GM12878 (cell line): ENCODE data around the gene ADAMTS1. TPM values are rescaled to one million over a fixed set of nuclear protein-coding genes. Genes with fewer than 3 reads are reported as not detected.

ENCODE experiments used
- ATAC-seq: fragments of 200-7000 bp; cut with Tn5 transposase; 3 replicates; pipeline ENCODE4 v1.9.1; 2020; ENCODE audit warnings: mild to moderate bottlenecking, moderate library complexity
- BruUV-seq: library from RNA; stranded (reverse); fragments of 400-500 nt; replicated peaks from 2 replicates; lab custom pipeline; 2021; lab: Mats Ljungman, UMichigan
- CTCF ChIA-PET: fragments of 300-600 bp; sonication (Branson Sonifier 250); formaldehyde crosslinking; extraction: SDS; loops from one replicate; lab custom pipeline; 2021; ENCODE audit warnings: inconsistent platforms; lab: Yijun Ruan, JAX
- POLR2A ChIA-PET: fragments of 350-600 bp; formaldehyde crosslinking; extraction: SDS; loops from one replicate; lab custom pipeline; 2021; ENCODE audit warnings: inconsistent platforms; lab: Charles Lee
- RAD21 ChIA-PET: fragments of 300-600 bp; sonication (Branson Sonifier 250); formaldehyde crosslinking; loops from one replicate; lab custom pipeline; 2023; ENCODE audit warnings: antibody characterized with exemption; ENCODE audit not compliant: unreplicated experiment; lab: Charles Lee
- SMC1A ChIA-PET: fragments of 300-600 bp; sonication (Branson Sonifier 250); formaldehyde crosslinking; loops from one replicate; lab custom pipeline; 2023; ENCODE audit not compliant: unreplicated experiment, uncharacterized antibody; lab: Charles Lee
- DNase-seq: peaks from one replicate; pipeline ENCODE4 v3.0.0-alpha.2; 2011; ENCODE audit warnings: low read depth, low spot score
- FAIRE-seq: peaks from 3 replicates; lab custom pipeline; 2011; peaks lifted over from hg19 to GRCh38; lab: Jason Lieb, UNC
- H2AFZ ChIP-seq: 2 replicates; pipeline ENCODE4 v1.6.0; 2011; ENCODE audit warnings: low read depth, low read length, control low read depth; ENCODE audit not compliant: control insufficient read depth
- H3K27ac ChIP-seq: 2 replicates; pipeline ENCODE4 v1.5.1; 2011; ENCODE audit warnings: control low read depth; ENCODE audit not compliant: control insufficient read depth, insufficient read depth
- H3K27me3 ChIP-seq, 2 experiments: replicated peaks in 1 of 2; 2 replicates each; pipeline versions ENCODE4 v1.6.0 to v1.6.1; 2011; ENCODE audit warnings: low read length in 1 of 2; ENCODE audit not compliant: control insufficient read depth in 2 of 2, insufficient read depth in 2 of 2
- H3K36me3 ChIP-seq, 2 experiments: 2 replicates each; pipeline ENCODE4 v1.5.1; 2011; ENCODE audit warnings: low read length in 1 of 2; ENCODE audit not compliant: control insufficient read depth in 2 of 2, insufficient read depth in 2 of 2
- H3K4me1 ChIP-seq: 2 replicates; pipeline ENCODE4 v1.6.1; 2011; ENCODE audit warnings: mild to moderate bottlenecking, low read length, moderate library complexity, mixed read lengths; ENCODE audit not compliant: control insufficient read depth, insufficient read depth
- H3K4me2 ChIP-seq: 2 replicates; pipeline ENCODE4 v1.6.0; 2011; ENCODE audit warnings: control low read depth; ENCODE audit not compliant: control insufficient read depth, insufficient read depth
- H3K4me3 ChIP-seq: fragments of 200-600 bp; sonication (generic); 2 replicates; pipeline ENCODE4 v1.5.1; 2016
- H3K79me2 ChIP-seq: 2 replicates; pipeline ENCODE4 v1.6.0; 2011; ENCODE audit warnings: low read length; ENCODE audit not compliant: control insufficient read depth, insufficient read depth
- H3K9ac ChIP-seq: 2 replicates; pipeline ENCODE4 v1.8.0; 2011; ENCODE audit warnings: low read length, control low read depth, mixed read lengths; ENCODE audit not compliant: control insufficient read depth, insufficient read depth
- H3K9me3 ChIP-seq: replicated peaks from 3 replicates; pipeline ENCODE4 v1.5.1; 2011; ENCODE audit warnings: mild to moderate bottlenecking, low read length; ENCODE audit not compliant: control insufficient read depth, insufficient read depth
- H4K20me1 ChIP-seq: 2 replicates; pipeline ENCODE4 v1.6.0; 2011; ENCODE audit not compliant: control insufficient read depth, insufficient read depth
- CHD1 ChIP-seq: IDR thresholded peaks from 2 replicates; pipeline ENCODE4 v1.6.1; 2012; ENCODE audit warnings: low read depth, low read length, improper control_type of control experiment
- HCFC1 ChIP-seq: fragments of 150-350 bp; IDR thresholded peaks from 2 replicates; pipeline ENCODE4 v1.6.1; 2014; ENCODE audit warnings: low read length
- HDAC6 ChIP-seq: fragments of 200-600 bp; sonication (generic); IDR thresholded peaks from one replicate; pipeline ENCODE4 v1.8.0; 2017; ENCODE audit warnings: antibody characterized with exemption; ENCODE audit not compliant: unreplicated experiment
- HDGF ChIP-seq: fragments of 450-650 bp; IDR thresholded peaks from 2 replicates; pipeline ENCODE4 v1.6.1; 2016; ENCODE audit warnings: antibody characterized with exemption
- JUNB ChIP-seq: IDR thresholded peaks from 2 replicates; pipeline ENCODE4 v1.6.1; 2016; ENCODE audit warnings: antibody characterized with exemption, mild to moderate bottlenecking
- JUND ChIP-seq: IDR thresholded peaks from 2 replicates; pipeline ENCODE4 v1.6.1; 2012; ENCODE audit warnings: low read depth, mild to moderate bottlenecking, low read length, improper control_type of control experiment, moderate library complexity
- MEF2B ChIP-seq: fragments of 450-650 bp; IDR thresholded peaks from 2 replicates; pipeline ENCODE4 v1.6.1; 2018; ENCODE audit warnings: mild to moderate bottlenecking, moderate library complexity; ENCODE audit not compliant: partially characterized antibody, poor library complexity, severe bottlenecking
- MLLT1 ChIP-seq: fragments of 450-650 bp; IDR thresholded peaks from 2 replicates; pipeline ENCODE4 v1.6.1; 2016; ENCODE audit warnings: mild to moderate bottlenecking
- NBN ChIP-seq: fragments of 450-650 bp; IDR thresholded peaks from 2 replicates; pipeline ENCODE4 v1.6.1; 2016
- NR2F1 ChIP-seq: fragments of 450-650 bp; conservative IDR thresholded peaks from 2 replicates; pipeline ENCODE4 v1.6.1; 2017; ENCODE audit warnings: mild to moderate bottlenecking
- RBBP5 ChIP-seq: fragments of 200-600 bp; sonication (generic); conservative IDR thresholded peaks from 2 replicates; pipeline ENCODE4 v1.6.1; 2016
- RUNX3 ChIP-seq: IDR thresholded peaks from 2 replicates; pipeline ENCODE4 v1.6.1; 2012; ENCODE audit warnings: low read length, inconsistent platforms
- SREBF2 ChIP-seq: IDR thresholded peaks from 2 replicates; pipeline ENCODE4 v1.6.1; 2012; ENCODE audit warnings: mild to moderate bottlenecking, low read length
- TAF1 ChIP-seq: IDR thresholded peaks from 2 replicates; pipeline ENCODE4 v1.6.1; 2011; ENCODE audit warnings: mild to moderate bottlenecking, low read depth, low read length, borderline replicate concordance
- TARDBP ChIP-seq: IDR thresholded peaks from 2 replicates; pipeline ENCODE4 v1.6.1; 2016; ENCODE audit warnings: borderline replicate concordance
- ZNF24 ChIP-seq: fragments of 450-650 bp; IDR thresholded peaks from 2 replicates; pipeline ENCODE4 v1.6.1; 2017; ENCODE audit warnings: antibody characterized with exemption, mild to moderate bottlenecking
- ZNF687 ChIP-seq: fragments of 450-650 bp; IDR thresholded peaks from 2 replicates; pipeline ENCODE4 v1.6.1; 2017; ENCODE audit warnings: mild to moderate bottlenecking, moderate library complexity
- WGBS: methylation state at CpG from one replicate; pipeline ENCODE4 v1.1.6; 2016; ENCODE audit warnings: low lambda C conversion rate; ENCODE audit not compliant: insufficient replicate concordance, insufficient coverage; ENCODE audit errors: missing lambda C conversion rate; 5-methylcytosine and 5-hydroxymethylcytosine counted together
- in situ Hi-C: fragments of 300-500 bp; cut with MboI; formaldehyde crosslinking; loops from 9 replicates; pipeline ENCODE4 v1.14.3; 2018; ENCODE audit warnings: mixed read lengths
- intact Hi-C: fragments of 100-400 bp; cut with micrococcal nuclease; formaldehyde crosslinking; loops from one replicate; pipeline ENCODE4 v1.14.2; 2022; ENCODE audit not compliant: unreplicated experiment
- polyA plus RNA-seq, 11 experiments: library from polyadenylated mRNA; depleted of rRNA in 4 of 11; unstranded in 6 of 11; stranded (reverse) in 5 of 11; fragments of >200 nt; fragmentation: Nextera tagmentation in 4 of 11; fragmentation: Illumina TruSeq in 1 of 11; extraction: Ambion mirVana in 4 of 11; extraction: Trizol in 1 of 11; gene quantifications; 1 replicate in 1 of 11; 2 replicates in 10 of 11; pipeline versions ENCODE4 v1.2.1 to v1.2.3, GENCODE V29; 2011 to 2016; ENCODE audit warnings: inconsistent platforms in 2 of 11, missing spikeins in 2 of 11, low read depth in 1 of 11
- total RNA-seq, 4 experiments: library from RNA; depleted of rRNA in 3 of 4; stranded (reverse); fragments of >200 nt in 3 of 4; fragmentation: Illumina TruSeq in 1 of 4; extraction: Trizol in 1 of 4; gene quantifications; 2 replicates each; pipeline versions ENCODE4 v1.2.1 to v1.2.3, GENCODE V29; 2013 to 2021
- TF ChIP-seq, protein P1 (sequence below): fragments of 450-650 bp; conservative IDR thresholded peaks from 2 replicates; pipeline ENCODE4 v1.6.1; 2017; ENCODE audit warnings: mild to moderate bottlenecking, moderate library complexity

Gene ADAMTS1
- total and polyA plus RNA-seq, 10 of the 15 experiments (the other 5 are each of a cell fraction or from before 2014, with no cell fraction given), result 0.06 to 0.21 (median 0.08) TPM; not detected in 6

GRCh38 chr21:26847002-26847401 is 1.8 kb upstream of the ADAMTS1 start:
- Histone ChIP-seq H3K4me3 (no peak overlapping the region), H3K9me3 (peaks cover 3% of the 10 kb centered on the region; the same call in 1 of the 3 replicates), H3K27ac (no peak overlapping the region), H3K4me2 (no peak overlapping the region), H4K20me1 (no peaks in the 10 kb centered on the region), H3K27me3 (no peaks in the 10 kb centered on the region), H3K36me3 (no peaks in the 10 kb centered on the region), H3K79me2 (no peaks in the 10 kb centered on the region), H3K4me1 (no peaks in the 10 kb centered on the region), H3K9ac (no peak overlapping the region), H2AFZ (no peak overlapping the region)
- DNase-seq (no peak), ATAC-seq (no peak), FAIRE-seq (no peak)
- TF ChIP-seq ZNF687 (no peak), MEF2B (no peak), RUNX3 (no peak), SREBF2 (no peak), TARDBP (no peak), JUND (no peak), NBN (no peak), HDGF (no peak), ZNF24 (no peak), MLLT1 (no peak), HCFC1 (no peak), CHD1 (no peak), TAF1 (no peak), HDAC6 (no peak), JUNB (no peak), RBBP5 (no peak), NR2F1 (no peak)
- TF ChIP-seq, protein P1, sequence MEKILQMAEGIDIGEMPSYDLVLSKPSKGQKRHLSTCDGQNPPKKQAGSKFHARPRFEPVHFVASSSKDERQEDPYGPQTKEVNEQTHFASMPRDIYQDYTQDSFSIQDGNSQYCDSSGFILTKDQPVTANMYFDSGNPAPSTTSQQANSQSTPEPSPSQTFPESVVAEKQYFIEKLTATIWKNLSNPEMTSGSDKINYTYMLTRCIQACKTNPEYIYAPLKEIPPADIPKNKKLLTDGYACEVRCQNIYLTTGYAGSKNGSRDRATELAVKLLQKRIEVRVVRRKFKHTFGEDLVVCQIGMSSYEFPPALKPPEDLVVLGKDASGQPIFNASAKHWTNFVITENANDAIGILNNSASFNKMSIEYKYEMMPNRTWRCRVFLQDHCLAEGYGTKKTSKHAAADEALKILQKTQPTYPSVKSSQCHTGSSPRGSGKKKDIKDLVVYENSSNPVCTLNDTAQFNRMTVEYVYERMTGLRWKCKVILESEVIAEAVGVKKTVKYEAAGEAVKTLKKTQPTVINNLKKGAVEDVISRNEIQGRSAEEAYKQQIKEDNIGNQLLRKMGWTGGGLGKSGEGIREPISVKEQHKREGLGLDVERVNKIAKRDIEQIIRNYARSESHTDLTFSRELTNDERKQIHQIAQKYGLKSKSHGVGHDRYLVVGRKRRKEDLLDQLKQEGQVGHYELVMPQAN, result no peak
- POLR2A ChIA-PET, result no interaction called here
- no TSS peak for BruUV-seq
- in situ Hi-C loops (no loop called here), intact Hi-C loops (loop anchor here (5.0 to 10.0 kb wide), 3 partner anchors 1205 to 1668 kb away; no protein-coding TSS in a partner anchor)
- RAD21 ChIA-PET, result interaction anchor here (0.7 kb wide), 1 partner anchor 1898 kb away, joined by 3 read pairs; no protein-coding TSS in a partner anchor
- SMC1A ChIA-PET, result no interaction called here
- WGBS, result 4% methylated on average over 10 of the region's 13 CpGs
- CTCF ChIA-PET, result interaction anchor here (1.6 kb wide), 1 partner anchor 1898 kb away, joined by 10 read pairs; no protein-coding TSS in a partner anchor
